Skeletal muscle cell (primary cell): ENCODE data around the gene MGAT5.

Experiments used
- DNase-seq: peaks from one replicate; pipeline ENCODE4 v3.0.0-alpha.2; 2010; ENCODE audit warnings: low read depth
- H3K4me3 ChIP-seq: 2 replicates; pipeline ENCODE4 v1.5.1; 2011; ENCODE audit warnings: low read depth, mild to moderate bottlenecking, control low read depth, low read length, moderate library complexity

MGAT5 gene

GRCh38 chr2:134405611-134406081 is 151.8 kb downstream of the MGAT5 start:
- peak; percentile 70 for DNase-seq
- no peak overlapping the region for H3K4me3 ChIP-seq

DNA sequence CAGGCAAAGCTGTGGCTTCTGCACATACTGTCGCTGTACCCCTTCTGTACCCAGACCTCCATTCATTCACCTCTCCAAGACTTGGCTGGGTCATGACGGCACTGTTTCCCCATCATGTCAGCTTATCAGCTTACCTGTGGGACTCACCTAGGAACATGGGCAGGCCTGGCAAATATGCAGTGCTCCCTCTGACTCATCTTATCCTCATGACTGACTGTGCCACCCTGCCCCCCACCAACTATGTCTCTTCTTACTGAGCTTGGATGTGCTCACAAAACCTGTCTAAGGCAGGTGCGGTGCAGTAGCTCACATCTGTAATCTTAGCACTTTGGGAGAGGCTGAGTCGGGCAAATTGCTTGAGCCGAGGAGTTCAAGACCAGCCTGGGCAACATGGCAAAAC is 152.4 kb downstream of the MGAT5 start:
- DNase-seq: no peak

DNA sequence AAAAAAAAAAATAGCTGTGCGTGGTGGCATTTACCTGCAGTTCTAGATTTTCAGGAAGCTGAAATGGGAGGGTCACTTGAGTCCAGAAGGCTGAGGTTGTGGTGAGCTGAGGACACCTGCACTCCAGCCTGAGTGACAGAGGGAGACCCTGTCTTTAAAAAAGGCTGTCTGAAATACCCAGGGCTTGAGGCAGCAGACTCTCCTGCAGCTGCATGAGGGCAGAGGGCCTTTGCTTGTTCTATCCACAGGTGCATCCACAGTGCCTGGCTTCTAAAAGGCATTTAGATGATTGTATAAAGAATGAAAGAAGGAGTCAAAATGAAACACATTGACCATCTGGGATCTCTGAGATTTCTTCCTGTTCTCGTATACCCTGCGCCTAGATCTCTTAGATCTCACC is 152.9 kb downstream of the MGAT5 start:
- DNase-seq: no peak
- H3K4me3 ChIP-seq: no peak overlapping the region

More for the DNA sequence above, 152.4 kb downstream of the MGAT5 start:
- H3K4me3 ChIP-seq: no peak overlapping the region

DNA sequence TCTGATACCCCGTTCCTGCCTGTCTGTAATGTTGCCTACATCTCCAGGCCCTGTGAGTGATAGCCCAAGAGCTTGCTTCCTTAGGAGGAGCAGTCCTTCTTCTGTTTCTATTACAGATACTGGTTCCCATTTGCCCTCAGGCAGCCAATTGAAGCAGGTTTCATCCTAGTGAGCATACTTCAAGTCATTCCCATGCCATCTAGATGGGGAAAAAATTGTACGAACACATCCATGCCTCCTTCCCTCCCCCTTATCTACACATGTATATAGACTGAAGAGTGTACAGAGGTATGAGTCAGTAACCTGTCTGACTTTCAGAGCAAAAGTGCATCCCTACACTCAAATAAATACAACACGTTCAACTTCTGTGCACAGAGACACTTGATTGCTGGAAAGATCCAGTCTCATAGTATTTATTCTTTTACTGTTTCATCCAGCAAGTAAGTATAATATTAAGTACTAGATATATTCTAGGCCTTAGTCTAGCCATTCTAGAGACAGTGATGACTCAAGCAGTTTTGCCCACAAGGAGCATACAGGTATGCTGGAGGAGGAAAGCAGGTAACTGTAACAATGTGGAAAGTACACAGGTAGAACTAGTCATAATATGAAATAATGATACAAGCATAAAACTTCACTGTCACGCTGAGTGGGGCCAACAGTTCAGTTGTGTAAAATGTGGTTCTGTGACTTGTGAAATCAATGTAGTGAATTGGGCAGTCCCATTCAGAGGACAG is 153.4 kb downstream of the MGAT5 start:
- DNase-seq: no peak
- H3K4me3 ChIP-seq: no peak overlapping the region

GRCh38 chr2:134408386-134408785 is 154.5 kb downstream of the MGAT5 start:
- no peak overlapping the region for H3K4me3 ChIP-seq
- DNase-seq: no peak

DNA sequence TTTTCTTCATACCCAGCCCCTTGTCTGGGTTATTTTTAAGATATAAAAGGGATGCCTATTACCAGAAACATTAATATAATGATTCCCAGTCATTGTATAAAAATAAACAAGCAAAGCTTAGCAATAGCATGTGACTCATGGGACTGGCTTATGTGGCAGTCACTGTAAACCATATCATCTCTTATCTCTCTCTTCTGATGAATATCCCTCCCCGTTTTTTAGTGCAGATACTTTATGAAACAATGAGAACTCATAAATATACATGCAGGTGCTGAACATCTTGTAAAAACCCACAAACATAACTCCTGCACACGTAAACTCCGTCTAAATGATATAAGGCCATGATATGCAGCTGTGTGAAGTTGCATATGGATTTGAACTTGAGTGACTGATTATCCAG is 154.9 kb downstream of the MGAT5 start:
- no peak for DNase-seq
- no peak overlapping the region for H3K4me3 ChIP-seq

DNA sequence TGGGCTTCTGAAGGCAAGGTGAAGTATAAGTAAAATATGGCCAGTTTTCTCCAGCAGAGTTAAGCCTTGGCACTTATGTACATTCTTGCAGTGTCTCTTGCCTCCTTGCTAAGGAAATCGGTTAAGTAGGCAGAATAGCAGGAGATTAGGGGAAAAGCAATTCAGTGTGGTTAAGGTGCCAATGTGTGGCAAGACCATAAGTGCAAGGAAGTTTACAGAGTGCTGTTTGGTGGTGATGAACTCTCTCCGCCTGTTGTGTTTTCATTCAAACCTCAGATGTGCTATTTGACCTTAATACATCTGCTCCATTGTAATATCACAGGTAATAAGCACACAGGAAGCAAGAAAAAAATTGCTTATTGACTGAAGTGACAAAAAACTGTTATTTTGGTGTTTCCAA is 156.1 kb downstream of the MGAT5 start:
- H3K4me3 ChIP-seq: no peak overlapping the region
- DNase-seq: no peak

GRCh38 chr2:134410831-134411231 is 157.0 kb downstream of the MGAT5 start:
- H3K4me3 ChIP-seq: no peak overlapping the region
- DNase-seq: no peak

DNA sequence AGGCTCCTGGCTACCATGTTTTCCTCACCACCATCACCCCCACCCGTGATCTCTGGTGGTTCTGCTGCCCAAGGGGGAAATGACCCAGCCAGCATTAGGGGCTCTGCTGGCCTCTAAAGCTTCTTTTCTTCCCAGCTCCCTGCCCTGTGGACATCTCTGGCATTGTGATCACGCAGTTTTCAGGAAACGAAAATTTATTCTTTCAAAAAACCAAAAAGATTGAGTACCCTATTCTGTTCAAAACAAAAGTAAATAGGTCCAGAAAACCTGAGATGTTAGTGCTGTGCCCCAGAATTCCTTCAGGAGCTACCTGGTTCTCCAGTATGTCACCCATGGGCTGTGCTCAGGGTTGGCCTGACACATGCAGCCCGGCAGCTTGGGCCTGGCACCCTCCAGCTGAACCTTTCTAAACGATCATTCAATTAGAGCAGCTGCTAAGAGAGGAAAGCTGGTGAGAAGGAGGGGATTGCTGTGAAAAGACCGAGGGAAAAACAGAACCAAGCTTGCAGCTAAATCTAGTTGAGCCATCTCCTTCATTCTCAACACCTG is 157.5 kb downstream of the MGAT5 start:
- no peak for DNase-seq
- H3K4me3 ChIP-seq: no peak overlapping the region

- DNase-seq: peak; percentile 53
- H3K4me3 ChIP-seq: no peak overlapping the region
Observed at GRCh38 chr2:134411828-134412638, 158.2 kb downstream of the MGAT5 start.

- H3K4me3 ChIP-seq: no peak overlapping the region
- DNase-seq: no peak
Observed at GRCh38 chr2:134412639-134412999, 158.7 kb downstream of the MGAT5 start.

DNA sequence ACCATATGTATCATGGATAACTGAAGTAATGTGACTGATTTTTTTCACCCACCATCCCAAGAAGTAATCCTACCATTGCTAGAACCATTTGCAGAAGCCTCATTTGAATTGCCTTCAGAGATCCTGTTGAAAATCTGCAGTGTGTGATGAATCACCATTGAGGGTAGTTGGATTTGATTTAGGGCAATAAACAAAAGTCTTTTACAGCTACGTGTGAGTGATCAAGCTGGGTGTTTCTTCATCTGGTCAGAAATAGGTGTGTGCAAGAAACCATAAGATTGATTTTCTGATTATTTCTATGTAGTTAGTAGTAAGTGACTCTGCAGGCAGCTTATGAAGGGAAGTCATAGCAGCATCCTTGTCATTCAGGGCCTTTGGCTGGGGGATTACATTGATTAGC is 159.6 kb downstream of the MGAT5 start:
- H3K4me3 ChIP-seq: no peak overlapping the region
- DNase-seq: no peak

DNA sequence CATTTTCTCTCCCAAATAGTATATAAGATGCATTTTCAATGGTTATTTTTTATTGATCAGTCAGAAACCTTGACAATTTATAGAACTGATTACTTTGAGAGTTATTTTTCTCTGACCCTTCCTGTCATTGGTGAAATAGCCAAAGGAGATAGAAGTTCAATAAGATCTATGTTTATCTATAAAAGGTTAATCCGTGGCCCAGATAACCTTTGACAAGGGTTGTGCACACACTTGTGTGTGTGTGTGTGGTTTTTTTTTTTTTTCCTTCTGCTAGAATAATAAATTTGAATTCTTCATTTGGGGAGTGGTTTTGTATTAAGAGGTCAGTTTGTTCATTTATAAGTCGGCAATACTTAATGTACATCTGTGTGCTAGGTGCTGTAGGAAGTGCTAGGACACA is 160.0 kb downstream of the MGAT5 start:
- no peak overlapping the region for H3K4me3 ChIP-seq
- no peak for DNase-seq

DNA sequence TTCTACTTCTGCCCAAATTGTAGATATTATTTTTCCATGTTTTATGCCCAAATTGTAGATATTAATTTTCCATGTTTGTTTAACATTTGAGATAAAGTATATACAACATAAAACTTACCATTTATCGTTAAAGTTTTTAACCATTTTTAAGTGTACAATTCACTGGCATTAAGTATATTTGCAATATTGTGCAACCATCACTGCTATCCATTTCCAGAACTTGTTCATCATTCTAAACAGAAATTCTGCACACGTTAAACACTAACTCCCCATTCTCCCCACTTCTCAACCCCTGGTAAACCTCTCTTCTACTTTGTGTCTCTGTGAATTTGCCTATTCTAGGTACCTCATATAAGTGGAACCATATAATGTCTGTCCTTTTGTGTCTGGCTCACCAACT is 162.1 kb downstream of the MGAT5 start:
- no peak overlapping the region for H3K4me3 ChIP-seq
- no peak for DNase-seq

DNA sequence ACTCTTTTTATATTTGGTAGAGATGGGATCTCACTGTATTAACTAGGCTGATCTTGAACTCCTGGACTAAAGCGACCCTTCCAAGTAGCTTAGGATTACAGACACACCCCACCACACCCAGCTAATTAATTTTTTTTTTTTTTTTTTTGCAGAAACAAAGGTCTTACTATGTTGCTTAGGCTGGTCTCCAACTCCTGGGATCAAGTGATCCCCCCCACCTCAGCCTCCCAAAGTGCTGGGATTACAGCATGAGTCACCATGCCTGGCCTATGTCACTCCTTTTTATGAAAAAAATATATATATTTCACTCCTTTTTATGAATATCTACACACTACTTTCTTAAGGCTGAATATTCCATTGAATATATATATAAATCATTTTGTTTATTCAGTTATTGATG is 162.8 kb downstream of the MGAT5 start:
- H3K4me3 ChIP-seq: no peak overlapping the region
- no peak for DNase-seq

DNA sequence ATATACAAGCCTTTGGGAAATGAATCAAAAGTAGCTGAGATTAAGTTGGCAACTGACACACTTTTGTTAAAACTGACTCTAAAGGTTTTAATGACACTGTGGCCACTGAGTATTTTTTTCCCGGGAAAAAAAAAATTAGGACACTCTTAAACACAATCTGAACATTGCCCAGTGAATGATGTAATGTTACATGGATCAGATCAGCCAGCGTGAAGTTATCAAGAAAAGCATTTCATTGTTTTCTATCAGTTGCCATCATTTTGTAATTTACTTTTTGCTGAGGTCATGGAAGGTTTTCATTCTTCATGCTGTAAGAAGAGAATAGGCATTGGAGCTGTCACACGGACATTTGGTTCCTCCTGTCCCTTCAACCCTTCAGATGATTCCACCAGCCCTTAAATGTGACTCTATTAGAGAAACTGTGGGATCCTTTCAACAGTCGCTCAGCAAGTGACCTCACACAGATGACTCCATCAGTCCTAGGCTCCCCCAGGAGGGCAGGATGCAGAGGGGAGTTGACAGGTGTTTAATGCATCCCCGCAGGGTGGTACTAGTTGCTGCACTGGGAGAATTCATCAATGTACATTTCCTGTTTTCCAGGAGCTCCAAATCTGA is 164.2 kb downstream of the MGAT5 start:
- H3K4me3 ChIP-seq: no peak overlapping the region
- no peak for DNase-seq

DNA sequence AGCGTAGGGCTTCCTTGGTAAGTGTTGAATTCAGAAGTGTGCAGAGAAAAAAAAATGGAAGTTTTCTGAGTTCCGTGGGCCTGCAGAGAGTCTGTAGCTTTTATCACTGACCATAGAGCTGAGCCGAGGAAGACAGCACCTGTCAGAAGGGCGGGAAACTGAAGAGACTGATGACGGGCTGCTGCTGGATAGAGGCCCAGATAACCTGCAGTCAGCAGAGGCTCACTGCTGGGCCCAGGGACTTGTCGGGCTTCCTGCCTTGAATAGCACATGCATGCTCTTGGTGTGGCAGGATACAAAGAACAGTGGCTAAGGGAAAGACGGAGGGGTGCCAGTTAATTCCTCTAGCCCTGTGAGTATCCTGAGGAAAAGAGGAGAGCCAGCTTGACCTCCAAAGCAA is 166.4 kb downstream of the MGAT5 start:
- no peak for DNase-seq
- no peak overlapping the region for H3K4me3 ChIP-seq

GRCh38 chr2:134420920-134421319 is 167.0 kb downstream of the MGAT5 start:
- DNase-seq: no peak
- no peak overlapping the region for H3K4me3 ChIP-seq

DNA sequence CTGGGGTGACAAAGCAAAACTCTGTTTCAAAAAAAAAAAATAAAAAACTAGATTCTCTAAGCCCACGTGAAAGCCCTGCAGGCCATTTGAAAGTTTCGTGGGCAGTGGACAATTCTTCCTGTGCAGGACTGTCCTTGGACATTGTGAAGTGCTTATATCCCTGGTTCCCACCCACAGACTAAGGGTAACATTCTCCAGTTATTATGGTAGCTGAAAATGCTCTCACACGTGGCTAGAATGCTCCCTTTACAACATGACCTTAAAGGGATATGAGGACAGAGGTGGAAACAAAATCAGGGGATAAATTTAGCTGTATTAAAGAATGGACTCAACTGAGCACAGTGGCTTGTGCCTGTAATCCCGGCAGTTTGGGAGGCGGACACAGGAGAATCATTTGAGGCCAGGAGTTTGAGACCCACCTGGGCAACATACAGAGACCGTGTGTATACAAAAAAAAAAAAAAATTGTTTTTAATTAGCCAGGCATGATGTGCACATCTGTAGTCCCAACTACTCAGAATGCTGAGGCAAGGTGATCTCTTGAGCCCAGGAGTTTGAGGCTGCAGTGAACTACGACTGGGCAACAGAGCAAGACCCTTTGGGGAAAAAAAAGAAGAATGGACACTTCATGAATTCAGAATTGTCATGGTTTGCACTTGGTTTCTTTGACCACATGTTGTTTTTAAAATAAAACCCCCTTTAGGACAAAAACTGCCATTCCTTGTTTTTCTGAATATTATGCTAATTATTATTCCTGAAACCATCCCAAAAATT is 167.9 kb downstream of the MGAT5 start:
- DNase-seq: no peak
- no peak overlapping the region for H3K4me3 ChIP-seq
